DMS53 (cell line): ENCODE results near the gene KLHL3.

Source experiments
- DNase-seq: peaks from one replicate; lab custom pipeline; 2025; lab: John Stamatoyannopoulos, UW

Gene KLHL3, protein sequence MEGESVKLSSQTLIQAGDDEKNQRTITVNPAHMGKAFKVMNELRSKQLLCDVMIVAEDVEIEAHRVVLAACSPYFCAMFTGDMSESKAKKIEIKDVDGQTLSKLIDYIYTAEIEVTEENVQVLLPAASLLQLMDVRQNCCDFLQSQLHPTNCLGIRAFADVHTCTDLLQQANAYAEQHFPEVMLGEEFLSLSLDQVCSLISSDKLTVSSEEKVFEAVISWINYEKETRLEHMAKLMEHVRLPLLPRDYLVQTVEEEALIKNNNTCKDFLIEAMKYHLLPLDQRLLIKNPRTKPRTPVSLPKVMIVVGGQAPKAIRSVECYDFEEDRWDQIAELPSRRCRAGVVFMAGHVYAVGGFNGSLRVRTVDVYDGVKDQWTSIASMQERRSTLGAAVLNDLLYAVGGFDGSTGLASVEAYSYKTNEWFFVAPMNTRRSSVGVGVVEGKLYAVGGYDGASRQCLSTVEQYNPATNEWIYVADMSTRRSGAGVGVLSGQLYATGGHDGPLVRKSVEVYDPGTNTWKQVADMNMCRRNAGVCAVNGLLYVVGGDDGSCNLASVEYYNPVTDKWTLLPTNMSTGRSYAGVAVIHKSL

DNA sequence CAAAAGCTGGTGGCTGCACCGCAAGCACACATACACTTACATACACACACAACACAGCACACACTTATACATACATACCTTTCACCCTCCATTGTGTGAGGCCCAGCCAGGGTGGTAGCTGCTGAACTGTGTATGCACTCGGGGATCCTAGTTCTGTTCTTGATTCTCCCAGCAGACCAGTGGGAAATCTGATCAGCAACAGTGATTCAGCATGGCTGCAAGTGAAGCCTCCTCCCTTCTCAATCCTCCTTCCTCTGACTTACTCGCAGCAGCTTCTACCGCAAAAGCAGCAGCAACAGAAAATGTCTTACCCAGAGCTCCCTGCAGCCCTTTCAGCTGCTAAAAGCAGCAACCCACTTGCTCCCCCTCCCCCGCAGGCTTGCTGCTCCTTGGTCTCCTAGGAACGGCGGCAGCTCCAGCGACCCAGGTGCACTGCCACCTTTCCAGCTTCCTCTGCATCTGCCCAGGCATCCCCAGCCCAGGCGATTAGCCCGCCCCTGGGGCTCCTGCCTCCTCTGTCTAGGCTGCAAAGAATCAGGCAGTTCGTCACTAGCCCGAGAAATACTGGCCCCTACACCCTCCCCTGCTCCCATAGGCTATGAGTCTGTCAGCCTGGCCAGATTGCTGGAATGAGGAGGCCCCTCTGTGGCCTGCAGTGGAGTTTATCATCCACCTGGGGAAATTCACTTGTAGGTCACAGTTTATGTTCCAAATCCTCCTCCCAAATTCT, at the start of gene KLHL3:
Gene KLHL3, minus strand, starts transcription at position 535 of the 730 bp plus-strand sequence. Its CDS starts 443 bp downstream, at position 92.
- peak; percentile 86 for DNase-seq

DNA sequence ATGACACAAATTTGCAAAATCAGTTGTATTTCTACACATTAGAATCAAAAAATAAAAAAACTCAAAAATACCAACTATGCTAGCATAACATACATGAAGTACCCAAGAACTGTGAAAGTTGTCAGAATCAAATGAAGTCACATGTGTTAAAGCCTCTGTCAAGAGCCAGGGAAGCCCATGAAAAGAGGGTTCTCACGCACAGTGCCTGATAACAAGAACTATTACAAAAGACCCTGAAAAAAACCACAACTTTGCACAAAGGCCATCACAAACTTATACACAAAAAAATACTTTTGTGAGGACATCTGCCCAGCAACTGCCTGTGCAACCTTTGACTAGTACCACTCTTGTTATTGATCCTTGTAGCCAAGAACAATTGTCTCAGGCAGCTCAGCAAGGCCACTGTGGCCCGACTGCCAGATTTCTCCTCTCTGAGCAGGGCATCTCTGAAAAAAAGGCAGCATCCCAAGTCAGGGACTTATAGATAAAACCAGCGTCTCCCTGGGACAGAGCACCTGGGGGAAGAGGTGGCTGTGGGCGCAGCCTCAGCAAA, 47.2 kb upstream of the KLHL3 start:
- DNase-seq = no peak

- no peak for DNase-seq
These were observed 46.2 kb upstream of the KLHL3 start for GRCh38 chr5:137782055-137782454.

DNA sequence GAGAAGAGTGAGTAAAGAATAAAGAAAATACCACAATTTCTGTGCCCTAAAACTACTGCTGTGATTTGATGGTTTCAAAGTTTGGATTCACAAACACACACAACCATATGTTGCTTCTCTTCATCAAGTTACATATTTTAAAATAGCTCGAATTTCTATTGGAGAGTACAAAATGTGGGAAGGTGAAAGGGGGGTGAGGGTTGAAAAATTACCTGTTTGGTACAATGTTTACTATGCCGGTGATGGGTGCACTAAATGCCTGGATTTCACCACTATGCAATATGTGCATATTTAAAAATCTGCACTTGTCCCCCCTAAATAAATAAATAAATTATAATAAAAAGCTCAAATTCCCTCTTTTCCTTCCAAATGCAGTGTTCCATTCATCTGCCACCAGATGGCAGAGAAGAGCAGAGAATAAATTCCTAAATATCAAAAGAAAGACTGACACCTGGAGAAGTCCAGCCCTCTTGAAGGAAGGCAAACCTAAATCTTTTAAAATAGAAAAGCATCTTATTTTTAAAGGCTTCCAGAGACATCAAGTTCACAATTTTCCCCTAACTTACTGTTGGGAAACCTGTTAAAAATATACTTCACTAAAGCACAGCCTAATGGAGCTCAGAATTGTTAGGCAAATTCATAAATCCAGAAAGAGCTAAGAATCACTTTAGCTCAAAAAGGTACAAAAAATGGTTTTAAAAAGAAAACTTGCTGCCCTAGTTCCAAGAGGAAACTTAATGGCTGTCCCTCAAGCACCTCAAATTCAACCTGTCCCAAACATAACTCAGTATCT, 43.1 kb upstream of the KLHL3 start:
- DNase-seq = peak; percentile 70

- peak; percentile 19 for DNase-seq
These were observed 32.0 kb upstream of the KLHL3 start for GRCh38 chr5:137767937-137768336.

- DNase-seq = peak; percentile 32
These were observed 25.7 kb upstream of the KLHL3 start for GRCh38 chr5:137761566-137761965.

DNA sequence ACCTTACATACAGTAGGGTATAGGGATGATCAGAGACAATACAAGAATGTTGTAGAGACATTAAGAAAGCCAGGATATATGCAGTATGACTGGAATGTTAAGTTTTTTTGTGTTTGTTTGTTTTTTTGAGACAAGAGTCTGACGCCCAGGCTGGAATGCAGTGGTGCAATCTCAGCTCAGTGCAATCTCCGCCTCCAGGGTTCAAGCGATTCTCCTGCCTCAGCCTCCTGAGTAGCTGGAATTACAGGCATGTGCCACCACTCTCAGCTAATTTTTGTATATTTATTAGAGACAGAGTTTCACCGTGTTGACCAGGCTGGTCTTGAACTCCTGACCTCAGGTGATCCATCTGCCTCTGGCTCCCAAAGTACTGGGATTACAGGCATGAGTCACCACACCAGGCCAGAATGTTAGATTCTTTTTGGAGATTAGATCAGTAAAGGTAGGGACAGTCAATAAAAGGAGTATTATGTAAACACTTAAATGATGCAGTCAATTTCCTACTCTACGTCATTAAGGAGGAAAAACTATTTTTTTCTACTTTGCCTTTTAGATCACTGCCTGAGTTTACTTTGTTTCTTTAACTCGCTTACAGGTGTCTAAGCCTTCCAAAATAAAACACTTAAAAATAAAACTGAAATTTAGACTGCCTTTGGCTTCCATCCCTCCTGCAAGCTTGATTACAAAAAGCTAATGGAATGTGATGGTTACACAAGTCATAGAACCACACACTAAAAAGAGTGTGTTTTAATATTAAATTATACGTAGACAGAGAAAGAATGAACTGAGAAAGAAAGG, 25.0 kb upstream of the KLHL3 start:
- DNase-seq = peak; percentile 83

- DNase-seq = no peak
These were observed 24.4 kb upstream of the KLHL3 start for GRCh38 chr5:137760294-137760693.

DNA sequence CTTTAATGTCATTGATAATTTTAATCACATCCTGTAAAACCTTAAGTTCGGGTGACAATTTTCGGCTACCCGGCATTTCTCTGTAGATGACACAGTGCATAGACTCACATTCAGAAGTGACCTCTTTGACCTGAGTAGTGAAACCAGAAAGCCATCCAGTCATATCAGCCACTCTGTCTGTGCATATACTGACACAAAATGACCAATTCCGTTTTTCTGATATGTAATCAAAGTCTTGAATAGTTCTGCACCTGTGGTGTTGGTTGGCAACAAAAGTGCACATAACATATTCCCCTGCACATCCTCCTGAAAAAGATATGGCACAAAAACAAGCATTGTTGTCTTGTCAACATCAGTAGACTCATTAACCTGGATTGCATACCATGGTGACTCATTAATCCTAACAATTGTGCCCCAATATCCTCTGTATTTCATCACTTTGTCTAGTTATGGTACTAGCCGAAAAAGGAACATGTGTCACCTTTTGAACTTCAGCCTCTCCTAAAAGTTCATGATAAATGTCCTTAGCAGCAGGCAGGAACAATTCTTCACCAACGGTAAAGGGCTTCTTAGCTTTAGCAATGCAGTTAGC, 22.9 kb upstream of the KLHL3 start:
- DNase-seq = no peak

DNA sequence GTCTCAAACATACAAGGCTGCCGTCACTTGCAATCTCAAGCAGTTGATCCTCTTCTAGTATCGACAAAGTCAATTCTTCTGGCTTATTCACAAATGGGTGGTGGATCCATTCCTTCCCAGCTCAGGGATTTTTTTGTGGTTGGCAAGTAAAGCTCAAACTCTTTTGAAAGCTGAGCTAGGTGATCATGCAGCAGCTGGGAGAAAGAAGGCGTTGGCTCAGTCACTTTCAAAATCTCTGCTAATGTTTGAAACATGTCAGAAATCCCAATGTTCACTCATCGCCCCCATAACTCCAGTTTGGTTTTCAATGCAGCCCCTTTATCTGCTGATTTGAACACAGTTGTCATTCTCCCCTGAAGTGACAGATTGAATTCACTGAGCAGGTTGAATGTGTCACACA, 22.2 kb upstream of the KLHL3 start:
- no peak for DNase-seq

GRCh38 chr5:137757634-137758033, 21.7 kb upstream of the KLHL3 start:
- DNase-seq = no peak

DNA sequence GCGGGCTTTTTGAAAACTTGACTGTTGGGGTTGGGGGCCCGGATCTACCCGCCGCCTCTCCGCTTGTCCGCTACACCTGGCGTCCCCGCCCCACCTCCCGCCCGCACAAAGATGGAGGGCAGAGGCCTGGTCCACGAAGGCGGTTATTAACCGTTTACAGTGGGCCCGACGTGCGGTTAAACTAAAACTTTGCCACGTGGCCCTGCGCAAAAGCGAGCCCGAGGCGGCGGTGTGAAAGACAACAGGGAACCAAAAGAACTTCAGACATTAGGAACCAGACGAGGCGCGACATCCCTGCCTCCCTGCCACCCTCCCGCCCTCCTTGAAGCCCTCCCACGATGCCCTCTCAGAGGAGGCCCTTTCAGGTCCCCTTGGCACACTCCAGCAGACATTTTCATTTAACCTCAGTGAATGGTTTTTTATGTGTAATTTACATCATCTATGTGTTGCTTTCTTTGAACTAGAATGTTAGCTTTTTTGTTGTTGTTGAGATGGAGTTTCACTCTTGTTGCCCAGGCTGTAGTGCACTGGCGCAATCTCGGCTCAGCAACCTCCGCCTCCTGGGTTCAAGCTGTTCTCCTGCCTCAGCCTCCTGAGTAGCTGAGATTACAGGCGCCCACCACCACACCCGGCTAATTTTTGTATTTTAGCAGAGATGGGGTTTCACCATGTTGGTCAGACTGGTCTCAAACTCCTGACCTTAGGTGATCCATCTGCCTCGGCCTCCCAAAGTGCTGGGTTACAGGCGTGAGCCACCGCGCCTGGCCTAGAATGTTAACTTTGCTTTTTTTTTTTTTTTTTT, 19.3 kb upstream of the KLHL3 start:
- peak; percentile 92 for DNase-seq

- DNase-seq = peak; percentile 99
These were observed 18.5 kb upstream of the KLHL3 start, which contains the start of gene HNRNPA0 for GRCh38 chr5:137754188-137754960. Gene HNRNPA0, minus strand, starts transcription at chr5:137754363. Its CDS starts 297 bp downstream, at chr5:137754066.

GRCh38 chr5:137753691-137754187, 17.9 kb upstream of the KLHL3 start:
- DNase-seq = no peak

GRCh38 chr5:137752905-137753690, 17.2 kb upstream of the KLHL3 start:
- peak; percentile 62 for DNase-seq

DNA sequence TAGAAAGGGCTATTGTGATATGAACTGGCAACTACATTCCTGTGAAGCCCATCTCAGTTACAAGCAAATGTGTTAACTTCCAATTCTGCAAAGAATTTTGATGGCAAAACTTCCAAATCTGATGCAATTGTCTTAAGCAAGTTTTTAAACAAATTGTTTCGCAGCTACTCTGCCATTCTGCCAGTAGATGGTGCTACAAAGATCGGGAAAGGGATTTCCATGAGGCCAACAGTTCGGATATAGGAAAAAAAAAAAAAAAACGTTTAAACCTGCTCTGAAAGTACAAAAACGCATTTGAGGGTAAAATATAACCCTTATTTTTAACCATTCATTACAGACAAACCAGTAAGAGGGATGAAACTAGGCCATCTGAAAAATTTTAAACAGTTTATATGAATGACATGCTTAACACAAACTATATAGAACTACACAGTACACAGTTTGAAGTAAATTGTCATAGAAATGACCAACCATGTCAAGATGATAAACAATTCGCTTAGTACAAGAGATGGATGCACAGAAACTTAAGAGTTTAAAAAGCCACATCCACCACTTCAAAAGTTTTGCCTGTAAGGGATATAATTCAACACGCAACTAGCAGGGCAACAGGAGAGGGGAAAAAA, 16.1 kb upstream of the KLHL3 start:
- peak; percentile 79 for DNase-seq

DNA sequence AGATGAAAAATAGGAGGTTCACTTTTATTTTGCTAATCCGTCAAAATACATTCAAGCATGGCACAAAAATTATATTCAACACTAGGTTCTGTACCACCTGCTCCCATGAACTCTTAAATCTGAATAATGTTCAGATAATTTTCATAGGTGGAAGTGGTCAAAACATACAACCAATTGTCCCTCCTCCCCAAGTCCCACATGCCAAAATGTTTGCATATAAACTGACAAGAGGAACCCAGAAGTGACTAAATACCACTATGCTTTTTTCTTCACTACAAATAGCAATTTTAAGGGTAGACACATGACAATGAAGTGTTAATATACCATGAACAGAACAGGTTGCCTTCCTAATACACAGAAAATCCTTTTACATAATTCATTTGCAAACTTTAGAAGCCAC, 14.5 kb upstream of the KLHL3 start:
- DNase-seq = no peak
